GM23338 (cell line): ENCODE measurements around the gene PRKAG1. TPM values are rescaled to one million over a fixed set of nuclear protein-coding genes. Genes with fewer than 3 reads are reported as not detected.

Source experiments
- ATAC-seq: fragments of 200-7000 bp; cut with Tn5 transposase; 3 replicates; pipeline ENCODE4 v1.9.1; 2020
- DNase-seq: peaks from one replicate; pipeline ENCODE4 v3.0.0-alpha.2; 2015; ENCODE audit warnings: low spot score
- H2AFZ ChIP-seq: fragments of 200-600 bp; sonication (generic); 2 replicates; pipeline ENCODE4 v1.8.0; 2016; ENCODE audit warnings: antibody characterized with exemption, mild to moderate bottlenecking, moderate library complexity
- H3F3A ChIP-seq: fragments of 200-600 bp; sonication (generic); replicated peaks from 2 replicates; pipeline ENCODE4 v1.8.0; 2017; ENCODE audit warnings: antibody characterized with exemption, mixed run types, low read depth
- H3K27ac ChIP-seq: fragments of 200-600 bp; sonication (generic); 2 replicates; pipeline ENCODE4 v1.6.1; 2016; ENCODE audit warnings: low read depth
- H3K27me3 ChIP-seq: fragments of 200-600 bp; sonication (generic); 2 replicates; pipeline ENCODE4 v1.8.0; 2016; ENCODE audit warnings: mild to moderate bottlenecking, mixed run types, moderate library complexity; ENCODE audit not compliant: insufficient read depth
- H3K36me3 ChIP-seq: fragments of 200-600 bp; sonication (generic); 2 replicates; pipeline ENCODE4 v1.8.0; 2016; ENCODE audit warnings: mild to moderate bottlenecking; ENCODE audit not compliant: insufficient read depth
- H3K4me1 ChIP-seq: fragments of 200-600 bp; sonication (generic); 2 replicates; pipeline ENCODE4 v1.8.0; 2016; ENCODE audit warnings: mild to moderate bottlenecking, moderate library complexity; ENCODE audit not compliant: insufficient read depth
- H3K4me2 ChIP-seq: fragments of 200-600 bp; sonication (generic); 2 replicates; pipeline ENCODE4 v1.7.1; 2017; ENCODE audit warnings: mixed run types
- H3K4me3 ChIP-seq: fragments of 200-600 bp; sonication (generic); 2 replicates; pipeline ENCODE4 v1.6.1; 2016; ENCODE audit warnings: mixed run types
- H3K79me2 ChIP-seq: fragments of 200-600 bp; sonication (generic); replicated peaks from 2 replicates; pipeline ENCODE4 v1.8.0; 2017; ENCODE audit warnings: mild to moderate bottlenecking; ENCODE audit not compliant: insufficient read depth
- H3K9me2 ChIP-seq: fragments of 200-600 bp; sonication (generic); 2 replicates; pipeline ENCODE4 v1.8.0; 2017; ENCODE audit not compliant: insufficient read depth
- H4K20me1 ChIP-seq: fragments of 200-600 bp; sonication (generic); replicated peaks from 2 replicates; pipeline ENCODE4 v1.8.0; 2017; ENCODE audit warnings: mild to moderate bottlenecking; ENCODE audit not compliant: insufficient read depth
- H3K27ac Mint-ChIP-seq: 2 replicates; pipeline ENCODE4 v1.8.0; 2020; ENCODE audit warnings: inconsistent platforms, mild to moderate bottlenecking, moderate library complexity, mixed read lengths
- H3K27me3 Mint-ChIP-seq: 3 replicates; pipeline ENCODE4 v1.8.0; 2022; ENCODE audit warnings: low read depth, mild to moderate bottlenecking, moderate library complexity, mixed read lengths, inconsistent platforms; ENCODE audit not compliant: insufficient read depth, poor library complexity
- H3K36me3 Mint-ChIP-seq: 3 replicates; pipeline ENCODE4 v1.8.0; 2021; ENCODE audit warnings: low read depth, mild to moderate bottlenecking, inconsistent platforms, moderate library complexity, mixed read lengths
- H3K4me1 Mint-ChIP-seq: 3 replicates; pipeline ENCODE4 v1.8.0; 2020; ENCODE audit warnings: mild to moderate bottlenecking, inconsistent platforms, mixed read lengths
- H3K4me3 Mint-ChIP-seq: 3 replicates; pipeline ENCODE4 v1.8.0; 2021; ENCODE audit warnings: moderate library complexity, mild to moderate bottlenecking, inconsistent platforms, mixed read lengths
- H3K9me3 Mint-ChIP-seq: 3 replicates; pipeline ENCODE4 v1.8.0; 2020; ENCODE audit warnings: moderate library complexity, mild to moderate bottlenecking, inconsistent platforms, mixed read lengths
- CREB1 ChIP-seq: fragments of 250-450 bp; sonication (Bioruptor Pico); IDR thresholded peaks from 2 replicates; pipeline ENCODE4 v1.5.0; 2020; ENCODE audit warnings: low read depth, mild to moderate bottlenecking, moderate library complexity
- EZH2 ChIP-seq: fragments of 200-600 bp; sonication (generic); IDR thresholded peaks from one replicate; pipeline ENCODE4 v1.8.0; 2017; ENCODE audit warnings: antibody characterized with exemption, mild to moderate bottlenecking, low read depth; ENCODE audit not compliant: unreplicated experiment
- EZH2phosphoT487 ChIP-seq: fragments of 200-600 bp; sonication (generic); IDR thresholded peaks from one replicate; pipeline ENCODE4 v1.8.1; 2018; ENCODE audit warnings: antibody characterized with exemption; ENCODE audit not compliant: unreplicated experiment
- JUNB ChIP-seq: IDR thresholded peaks from one replicate; pipeline ENCODE4 v1.6.1; 2016; ENCODE audit warnings: antibody characterized with exemption; ENCODE audit not compliant: unreplicated experiment
- ZNF462 ChIP-seq: fragments of 250-450 bp; sonication (Bioruptor Pico); IDR thresholded peaks from 2 replicates; pipeline ENCODE4 v1.5.0; 2020; ENCODE audit warnings: mild to moderate bottlenecking, moderate library complexity
- polyA plus RNA-seq: library from polyadenylated mRNA; unstranded; fragments of >200 nt; fragmentation: Nextera tagmentation; extraction: Ambion mirVana; gene quantifications from 2 replicates; pipeline ENCODE4 v1.2.1, GENCODE V29; 2016
- total RNA-seq: library from RNA; depleted of rRNA; stranded (reverse); fragments of >200 nt; shearing (Covaris generic); gene quantifications from 2 replicates; pipeline ENCODE4 v1.2.3, GENCODE V29; 2014
- TF ChIP-seq, protein P1 (sequence below): IDR thresholded peaks from one replicate; pipeline ENCODE4 v1.6.1; 2018; ENCODE audit warnings: antibody characterized with exemption; ENCODE audit not compliant: unreplicated experiment
- TF ChIP-seq, protein P2 (sequence below): IDR thresholded peaks from 2 replicates; pipeline ENCODE4 v1.6.1; 2016; ENCODE audit warnings: antibody characterized with exemption

Gene PRKAG1
- total and polyA plus RNA-seq, 2 experiments from 2014 or later, result 19.9 to 35.4 TPM

- TF ChIP-seq, protein P1, sequence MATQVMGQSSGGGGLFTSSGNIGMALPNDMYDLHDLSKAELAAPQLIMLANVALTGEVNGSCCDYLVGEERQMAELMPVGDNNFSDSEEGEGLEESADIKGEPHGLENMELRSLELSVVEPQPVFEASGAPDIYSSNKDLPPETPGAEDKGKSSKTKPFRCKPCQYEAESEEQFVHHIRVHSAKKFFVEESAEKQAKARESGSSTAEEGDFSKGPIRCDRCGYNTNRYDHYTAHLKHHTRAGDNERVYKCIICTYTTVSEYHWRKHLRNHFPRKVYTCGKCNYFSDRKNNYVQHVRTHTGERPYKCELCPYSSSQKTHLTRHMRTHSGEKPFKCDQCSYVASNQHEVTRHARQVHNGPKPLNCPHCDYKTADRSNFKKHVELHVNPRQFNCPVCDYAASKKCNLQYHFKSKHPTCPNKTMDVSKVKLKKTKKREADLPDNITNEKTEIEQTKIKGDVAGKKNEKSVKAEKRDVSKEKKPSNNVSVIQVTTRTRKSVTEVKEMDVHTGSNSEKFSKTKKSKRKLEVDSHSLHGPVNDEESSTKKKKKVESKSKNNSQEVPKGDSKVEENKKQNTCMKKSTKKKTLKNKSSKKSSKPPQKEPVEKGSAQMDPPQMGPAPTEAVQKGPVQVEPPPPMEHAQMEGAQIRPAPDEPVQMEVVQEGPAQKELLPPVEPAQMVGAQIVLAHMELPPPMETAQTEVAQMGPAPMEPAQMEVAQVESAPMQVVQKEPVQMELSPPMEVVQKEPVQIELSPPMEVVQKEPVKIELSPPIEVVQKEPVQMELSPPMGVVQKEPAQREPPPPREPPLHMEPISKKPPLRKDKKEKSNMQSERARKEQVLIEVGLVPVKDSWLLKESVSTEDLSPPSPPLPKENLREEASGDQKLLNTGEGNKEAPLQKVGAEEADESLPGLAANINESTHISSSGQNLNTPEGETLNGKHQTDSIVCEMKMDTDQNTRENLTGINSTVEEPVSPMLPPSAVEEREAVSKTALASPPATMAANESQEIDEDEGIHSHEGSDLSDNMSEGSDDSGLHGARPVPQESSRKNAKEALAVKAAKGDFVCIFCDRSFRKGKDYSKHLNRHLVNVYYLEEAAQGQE, result no peak
- TF ChIP-seq, protein P2, sequence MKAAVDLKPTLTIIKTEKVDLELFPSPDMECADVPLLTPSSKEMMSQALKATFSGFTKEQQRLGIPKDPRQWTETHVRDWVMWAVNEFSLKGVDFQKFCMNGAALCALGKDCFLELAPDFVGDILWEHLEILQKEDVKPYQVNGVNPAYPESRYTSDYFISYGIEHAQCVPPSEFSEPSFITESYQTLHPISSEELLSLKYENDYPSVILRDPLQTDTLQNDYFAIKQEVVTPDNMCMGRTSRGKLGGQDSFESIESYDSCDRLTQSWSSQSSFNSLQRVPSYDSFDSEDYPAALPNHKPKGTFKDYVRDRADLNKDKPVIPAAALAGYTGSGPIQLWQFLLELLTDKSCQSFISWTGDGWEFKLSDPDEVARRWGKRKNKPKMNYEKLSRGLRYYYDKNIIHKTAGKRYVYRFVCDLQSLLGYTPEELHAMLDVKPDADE, result no peak
- TF ChIP-seq CREB1 (no peak), JUNB (no peak), EZH2phosphoT487 (no peak), EZH2 (no peak)
These were observed 24.8 kb downstream of the PRKAG1 start (continued) for GRCh38 chr12:48993787-48994186.

- Mint-ChIP-seq H3K27me3 (peaks cover 46% of the 10 kb centered on the region), H3K36me3 (no peaks in the 10 kb centered on the region), H3K4me3 (no peak overlapping the region), H3K27ac (no peak overlapping the region), H3K9me3 (no peaks in the 10 kb centered on the region), H3K4me1 (peaks cover 17% of the 10 kb centered on the region)
- no peak for ATAC-seq
- no peaks in the 10 kb centered on the region for H3K36me3 ChIP-seq
- H3K27ac ChIP-seq, result no peak overlapping the region
- H3K4me1 ChIP-seq, result peaks cover 4% of the 10 kb centered on the region; the same call in 1 of the 2 replicates
- no peaks in the 10 kb centered on the region for H3K9me2 ChIP-seq
- H3F3A ChIP-seq, result peaks cover 8% of the 10 kb centered on the region; the same call in 1 of the 2 replicates
- no peak overlapping the region for H3K4me3 ChIP-seq
- peaks cover 92% of the 10 kb centered on the region for H3K27me3 ChIP-seq
- H3K79me2 ChIP-seq, result no peaks in the 10 kb centered on the region
- H4K20me1 ChIP-seq, result 0 out of 2 replicates have a peak, but pooled peaks cover 8% of the 10 kb centered on the region
- no peak overlapping the region for H2AFZ ChIP-seq
- H3K4me2 ChIP-seq, result no peak overlapping the region
- DNase-seq, result no peak
- TF ChIP-seq JUNB (no peak), CREB1 (no peak), ZNF462 (CRISPR knock-in tag) (no peak)
- TF ChIP-seq, protein P1, result no peak
These were observed 27.1 kb downstream of the PRKAG1 start for GRCh38 chr12:48991247-48992050.
